Vagina (tissue), 2 donors: ENCODE measurements around the gene PDE10A.

Experiments
- POLR2A ChIP-seq, 2 donors: fragments of 450-650 bp; IDR thresholded peaks; one replicate each; pipeline ENCODE4 v1.6.1; 2017; ENCODE audit warnings: antibody characterized with exemption in 2 of 2, mild to moderate bottlenecking in 2 of 2, moderate library complexity in 2 of 2
- POLR2AphosphoS5 ChIP-seq, 2 donors: sonication (generic); formaldehyde crosslinking; IDR thresholded peaks; one replicate each; pipeline ENCODE4 v1.9.0; 2017; ENCODE audit warnings: antibody characterized with exemption in 2 of 2, mild to moderate bottlenecking in 2 of 2, low read depth in 1 of 2; ENCODE audit not compliant: insufficient read depth in 1 of 2
- TF ChIP-seq, protein P1 (sequence below), 3 experiments: fragments of 450-650 bp in 2 of 3; fragments of 200-600 bp in 1 of 3; sonication (generic) in 1 of 3; IDR thresholded peaks; one replicate each; pipeline ENCODE4 v1.5.1; 2017 to 2019; ENCODE audit warnings: antibody characterized with exemption in 3 of 3, mild to moderate bottlenecking in 2 of 3, moderate library complexity in 2 of 3

DNA sequence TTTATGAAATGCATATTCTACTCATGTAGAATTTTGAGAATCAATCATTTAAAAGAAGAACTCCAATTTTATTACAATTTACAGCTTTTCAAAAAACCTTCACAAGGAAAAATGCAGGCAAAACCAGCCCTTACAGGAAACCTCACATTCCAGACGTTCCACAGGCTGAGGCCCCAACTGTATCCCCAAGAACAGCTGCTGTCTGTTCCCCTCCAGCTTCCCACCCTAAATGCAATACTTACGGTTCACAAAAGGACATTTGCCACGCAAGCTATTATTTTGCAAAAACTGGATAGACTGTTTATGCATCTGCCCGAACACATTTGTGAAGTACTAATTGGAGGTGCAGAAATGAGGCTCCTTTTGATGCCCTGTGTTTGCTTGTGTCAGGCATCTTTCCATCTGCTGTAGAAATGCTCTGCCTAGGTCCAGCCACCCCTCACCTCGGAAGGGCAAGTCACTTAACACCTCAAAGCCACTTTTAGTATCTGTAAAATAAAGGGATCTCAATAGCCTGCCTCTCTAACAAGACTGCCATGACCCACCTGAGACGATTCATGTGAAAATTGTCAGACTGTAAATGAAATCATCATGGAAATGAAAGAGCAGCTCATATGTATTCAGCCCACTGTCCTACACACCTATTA lies 26.5 kb downstream of the PDE10A start:
- TF ChIP-seq, protein P1, sequence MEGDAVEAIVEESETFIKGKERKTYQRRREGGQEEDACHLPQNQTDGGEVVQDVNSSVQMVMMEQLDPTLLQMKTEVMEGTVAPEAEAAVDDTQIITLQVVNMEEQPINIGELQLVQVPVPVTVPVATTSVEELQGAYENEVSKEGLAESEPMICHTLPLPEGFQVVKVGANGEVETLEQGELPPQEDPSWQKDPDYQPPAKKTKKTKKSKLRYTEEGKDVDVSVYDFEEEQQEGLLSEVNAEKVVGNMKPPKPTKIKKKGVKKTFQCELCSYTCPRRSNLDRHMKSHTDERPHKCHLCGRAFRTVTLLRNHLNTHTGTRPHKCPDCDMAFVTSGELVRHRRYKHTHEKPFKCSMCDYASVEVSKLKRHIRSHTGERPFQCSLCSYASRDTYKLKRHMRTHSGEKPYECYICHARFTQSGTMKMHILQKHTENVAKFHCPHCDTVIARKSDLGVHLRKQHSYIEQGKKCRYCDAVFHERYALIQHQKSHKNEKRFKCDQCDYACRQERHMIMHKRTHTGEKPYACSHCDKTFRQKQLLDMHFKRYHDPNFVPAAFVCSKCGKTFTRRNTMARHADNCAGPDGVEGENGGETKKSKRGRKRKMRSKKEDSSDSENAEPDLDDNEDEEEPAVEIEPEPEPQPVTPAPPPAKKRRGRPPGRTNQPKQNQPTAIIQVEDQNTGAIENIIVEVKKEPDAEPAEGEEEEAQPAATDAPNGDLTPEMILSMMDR (IDR thresholded peaks at IDR 0.05) = no peak
- TF ChIP-seq POLR2AphosphoS5 (IDR thresholded peaks at IDR 0.05; ENCODE audit: insufficient read depth in 1 of 2, low read depth in 1 of 2) (no peak), POLR2A (IDR thresholded peaks at IDR 0.05) (no peak)
